HepG2 (cell line): Measurements from ENCODE around the gene ENDOD1. TPM values are rescaled to one million over a fixed set of nuclear protein-coding genes. Genes with fewer than 3 reads are reported as not detected.

Experiments used
- ATF7-NPFF ChIP-seq: sonication (generic); formaldehyde crosslinking; IDR thresholded peaks from 2 replicates; pipeline ENCODE4 v1.8.1; 2023; ENCODE audit warnings: mild to moderate bottlenecking, low read depth, missing genetic modification reagents, moderate library complexity
- CEBPB ChIP-seq: IDR thresholded peaks from 2 replicates; pipeline ENCODE4 v1.6.1; 2011; ENCODE audit warnings: low read depth, low read length, improper control_type of control experiment, borderline replicate concordance
- CENPT ChIP-seq: sonication (generic); formaldehyde crosslinking; IDR thresholded peaks from 2 replicates; pipeline ENCODE4 v1.8.0; 2022; ENCODE audit warnings: low read depth, mild to moderate bottlenecking, moderate library complexity, missing genetic modification reagents
- GTF2F1 ChIP-seq: fragments of 150-350 bp; IDR thresholded peaks from 2 replicates; pipeline ENCODE4 v1.6.1; 2014; ENCODE audit warnings: low read length
- JUN ChIP-seq: sonication (generic); formaldehyde crosslinking; IDR thresholded peaks from 2 replicates; pipeline ENCODE4 v1.4.0; 2020; ENCODE audit warnings: mild to moderate bottlenecking, missing genetic modification reagents
- MXD1 ChIP-seq: sonication (generic); formaldehyde crosslinking; IDR thresholded peaks from 2 replicates; pipeline ENCODE4 v1.4.0; 2020; ENCODE audit warnings: mild to moderate bottlenecking, missing genetic modification reagents
- MXD3 ChIP-seq: IDR thresholded peaks from 2 replicates; pipeline ENCODE4 v1.6.1; 2016; ENCODE audit warnings: mild to moderate bottlenecking, missing biosample characterization, missing genetic modification reagents
- MYNN ChIP-seq: sonication (generic); formaldehyde crosslinking; IDR thresholded peaks from 2 replicates; pipeline ENCODE4 v1.4.0; 2020; ENCODE audit warnings: mild to moderate bottlenecking, low read depth, missing genetic modification reagents
- NCOA1 ChIP-seq: sonication (generic); formaldehyde crosslinking; IDR thresholded peaks from 2 replicates; pipeline ENCODE4 v1.9.0; 2021; ENCODE audit warnings: missing genetic modification reagents
- NFYB ChIP-seq: sonication (generic); formaldehyde crosslinking; IDR thresholded peaks from 2 replicates; pipeline ENCODE4 v1.4.0; 2020; ENCODE audit warnings: missing genetic modification reagents
- PRDM4 ChIP-seq: sonication (generic); formaldehyde crosslinking; IDR thresholded peaks from 2 replicates; pipeline ENCODE4 v1.9.0; 2021; ENCODE audit warnings: missing genetic modification reagents, borderline replicate concordance
- RAD21 ChIP-seq: fragments of 450-650 bp; formaldehyde crosslinking; IDR thresholded peaks from 2 replicates; pipeline ENCODE4 v1.5.0; 2020; ENCODE audit warnings: mild to moderate bottlenecking
- SIX4 ChIP-seq: sonication (generic); formaldehyde crosslinking; IDR thresholded peaks from 2 replicates; pipeline ENCODE4 v1.4.0; 2020; ENCODE audit warnings: missing genetic modification reagents
- SP1 ChIP-seq, 2 experiments: fragments of 450-650 bp in 1 of 2; sonication (generic) in 1 of 2; formaldehyde crosslinking in 1 of 2; IDR thresholded peaks; 2 replicates each; pipeline versions ENCODE4 v1.4.0 to v1.6.1; 2016 to 2020; ENCODE audit warnings: missing genetic modification reagents in 1 of 2
- SRY ChIP-seq: sonication (generic); formaldehyde crosslinking; IDR thresholded peaks from 2 replicates; pipeline ENCODE4 v1.8.0; 2022; ENCODE audit warnings: mild to moderate bottlenecking, missing genetic modification reagents
- TEAD2 ChIP-seq: sonication (generic); formaldehyde crosslinking; IDR thresholded peaks from 2 replicates; pipeline ENCODE4 v1.9.0; 2021; ENCODE audit warnings: missing genetic modification reagents
- ZFP41 ChIP-seq: sonication (generic); formaldehyde crosslinking; IDR thresholded peaks from 2 replicates; pipeline ENCODE4 v1.4.0; 2020; ENCODE audit warnings: mild to moderate bottlenecking, missing genetic modification reagents, borderline replicate concordance
- ZFYVE20 ChIP-seq: sonication (generic); formaldehyde crosslinking; IDR thresholded peaks from 2 replicates; pipeline ENCODE4 v1.8.0; 2023; ENCODE audit warnings: low read depth, mild to moderate bottlenecking, moderate library complexity, missing genetic modification reagents, borderline replicate concordance
- ZNF317 ChIP-seq: sonication (generic); formaldehyde crosslinking; IDR thresholded peaks from 2 replicates; pipeline ENCODE4 v1.5.0; 2020; ENCODE audit warnings: mild to moderate bottlenecking, missing genetic modification reagents
- ZNF430 ChIP-seq: sonication (generic); formaldehyde crosslinking; IDR thresholded peaks from 2 replicates; pipeline ENCODE4 v1.9.0; 2021; ENCODE audit warnings: mild to moderate bottlenecking, missing genetic modification reagents
- ZNF44 ChIP-seq: sonication (generic); formaldehyde crosslinking; IDR thresholded peaks from 2 replicates; pipeline ENCODE4 v1.5.1; 2020; ENCODE audit warnings: mild to moderate bottlenecking, missing genetic modification reagents
- ZNF530 ChIP-seq: sonication (generic); formaldehyde crosslinking; IDR thresholded peaks from 2 replicates; pipeline ENCODE4 v1.5.0; 2020; ENCODE audit warnings: low read depth, mild to moderate bottlenecking, missing genetic modification reagents
- ZNF562 ChIP-seq: sonication (generic); formaldehyde crosslinking; IDR thresholded peaks from 2 replicates; pipeline ENCODE4 v1.8.0; 2022; ENCODE audit warnings: missing genetic modification reagents, borderline replicate concordance
- ZNF629 ChIP-seq: sonication (generic); formaldehyde crosslinking; conservative IDR thresholded peaks from 2 replicates; pipeline ENCODE4 v1.5.0; 2020; ENCODE audit warnings: missing genetic modification reagents
- ZNF878 ChIP-seq: sonication (generic); formaldehyde crosslinking; IDR thresholded peaks from 2 replicates; pipeline ENCODE4 v1.8.1; 2023; ENCODE audit warnings: mild to moderate bottlenecking, missing genetic modification reagents, moderate library complexity
- polyA plus RNA-seq, 8 experiments: library from polyadenylated mRNA; depleted of rRNA in 3 of 8; stranded (reverse) in 7 of 8; unstranded in 1 of 8; fragments of >200 nt; fragmentation: Illumina TruSeq in 4 of 8; extraction: Trizol in 4 of 8; gene quantifications; 2 replicates each; pipeline versions ENCODE4 v1.2.1 to v1.2.3, GENCODE V29; 2011 to 2016; ENCODE audit warnings: low read depth in 4 of 8, missing spikeins in 1 of 8, mixed read lengths in 1 of 8; ENCODE audit not compliant: insufficient read depth in 1 of 8
- total RNA-seq, 5 experiments: library from RNA; depleted of rRNA; stranded (reverse); fragments of >200 nt; fragmentation: Illumina TruSeq; extraction: Trizol; gene quantifications; 2 replicates each; pipeline ENCODE4 v1.2.3, GENCODE V29; 2016; ENCODE audit warnings: low read depth in 1 of 5

Gene ENDOD1
- total and polyA plus RNA-seq, 2 of the 13 experiments (the other 11 are each of a cell fraction or from before 2014, with no cell fraction given): 2.0 to 6.8 TPM

- TF ChIP-seq ZNF530 (no peak), JUN (CRISPR knock-in tag) (no peak), PRDM4 (CRISPR knock-in tag) (no peak), ZNF44 (CRISPR knock-in tag) (no peak), SRY (CRISPR knock-in tag) (no peak), CENPT (no peak), ATF7-NPFF (no peak), RAD21 (CRISPR knock-in tag) (no peak), ZNF629 (CRISPR knock-in tag) (no peak), MYNN (CRISPR knock-in tag) (no peak), MXD3 (no peak), ZFP41 (CRISPR knock-in tag) (no peak), SP1 (IDR thresholded peaks at IDR 0.05) (no peak), SP1 (CRISPR knock-in tag; IDR thresholded peaks at IDR 0.05) (no peak), ZNF562 (CRISPR knock-in tag) (no peak), MXD1 (CRISPR knock-in tag) (no peak), SIX4 (CRISPR knock-in tag) (no peak), NFYB (CRISPR knock-in tag) (peak; percentile 86), ZFYVE20 (CRISPR knock-in tag) (no peak), ZNF317 (CRISPR knock-in tag) (no peak), CEBPB (no peak), TEAD2 (no peak), NCOA1 (no peak), ZNF430 (no peak; the same call in 1 of the 2 replicates), GTF2F1 (no peak), ZNF878 (no peak)
These were observed 21.1 kb upstream of the ENDOD1 start (continued) for GRCh38 chr11:95068549-95068948.
